ENCODE results near the gene KCNMA1. TPM values are rescaled to one million over a fixed set of nuclear protein-coding genes. Genes with fewer than 3 reads are reported as not detected.

Gene KCNMA1
- total RNA-seq, 1 experiment from 2014 or later: 0.49 TPM

GRCh38 chr10:77629775-77630506 lies 7.7 kb downstream of the KCNMA1 start:
- H4K20me1 ChIP-seq (ENCODE audit: insufficient read depth): no peaks in the 10 kb centered on the region
- no peaks in the 10 kb centered on the region for H3K36me3 ChIP-seq (ENCODE audit: control insufficient read depth in 1 of 2, insufficient read depth in 2 of 2, low read length in 2 of 2)
- peaks cover 3 to 15% of the 10 kb centered on the region in 2 experiments; a peak in 2 of 4 replicates for H3K4me1 ChIP-seq (ENCODE audit: control insufficient read depth in 1 of 2, insufficient read depth in 2 of 2, low read length in 2 of 2)
- no peaks in the 10 kb centered on the region for H3K79me2 ChIP-seq (ENCODE audit: insufficient read depth, low read length)
- DNase-seq (ENCODE audit: low read depth, low spot score) (no peak), ATAC-seq (no peak)
- no peak overlapping the region for H3K4me3 ChIP-seq (replicated peaks in 1 of 2; ENCODE audit: low read depth in 1 of 2, low read length in 2 of 2)
- ChIA-PET POLR2A (no interaction called here), RAD21 (ENCODE audit: low non-redundant PET in 1 of 2, low total read pairs in 2 of 2, uncharacterized antibody in 2 of 2, unreplicated experiment in 2 of 2) (no interaction called here), CTCF (interaction anchor here (0.8 kb wide), 1 partner anchor 83 kb away, joined by 3 read pairs; no protein-coding TSS in a partner anchor)
- H3K9ac ChIP-seq (ENCODE audit: low read length): no peak overlapping the region
- H2AFZ ChIP-seq (ENCODE audit: low read depth, low read length, poor library complexity, severe bottlenecking): no peak overlapping the region
- H3K27me3 ChIP-seq (ENCODE audit: insufficient read depth, low read length): no peaks in the 10 kb centered on the region
- no peaks in the 10 kb centered on the region for H3K9me3 ChIP-seq (ENCODE audit: control insufficient read depth in 1 of 2, insufficient read depth in 1 of 2, low read depth in 1 of 2, low read length in 2 of 2)
- H3K27ac ChIP-seq (ENCODE audit: low read depth, low read length): no peak overlapping the region
- H3K4me2 ChIP-seq (ENCODE audit: low read length): peak overlapping the region; percentile 16
- H3K9me2 ChIP-seq (ENCODE audit: insufficient read depth): no peaks in the 10 kb centered on the region
- no peak for TF ChIP-seq SRF (IDR thresholded peaks at IDR 0.05; ENCODE audit: low read depth)
- TF ChIP-seq, protein P1, sequence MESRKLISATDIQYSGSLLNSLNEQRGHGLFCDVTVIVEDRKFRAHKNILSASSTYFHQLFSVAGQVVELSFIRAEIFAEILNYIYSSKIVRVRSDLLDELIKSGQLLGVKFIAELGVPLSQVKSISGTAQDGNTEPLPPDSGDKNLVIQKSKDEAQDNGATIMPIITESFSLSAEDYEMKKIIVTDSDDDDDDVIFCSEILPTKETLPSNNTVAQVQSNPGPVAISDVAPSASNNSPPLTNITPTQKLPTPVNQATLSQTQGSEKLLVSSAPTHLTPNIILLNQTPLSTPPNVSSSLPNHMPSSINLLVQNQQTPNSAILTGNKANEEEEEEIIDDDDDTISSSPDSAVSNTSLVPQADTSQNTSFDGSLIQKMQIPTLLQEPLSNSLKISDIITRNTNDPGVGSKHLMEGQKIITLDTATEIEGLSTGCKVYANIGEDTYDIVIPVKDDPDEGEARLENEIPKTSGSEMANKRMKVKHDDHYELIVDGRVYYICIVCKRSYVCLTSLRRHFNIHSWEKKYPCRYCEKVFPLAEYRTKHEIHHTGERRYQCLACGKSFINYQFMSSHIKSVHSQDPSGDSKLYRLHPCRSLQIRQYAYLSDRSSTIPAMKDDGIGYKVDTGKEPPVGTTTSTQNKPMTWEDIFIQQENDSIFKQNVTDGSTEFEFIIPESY (IDR thresholded peaks at IDR 0.05; ENCODE audit: extremely low read depth, insufficient replicate concordance, low read length): no peak
- TF ChIP-seq, protein P2, sequence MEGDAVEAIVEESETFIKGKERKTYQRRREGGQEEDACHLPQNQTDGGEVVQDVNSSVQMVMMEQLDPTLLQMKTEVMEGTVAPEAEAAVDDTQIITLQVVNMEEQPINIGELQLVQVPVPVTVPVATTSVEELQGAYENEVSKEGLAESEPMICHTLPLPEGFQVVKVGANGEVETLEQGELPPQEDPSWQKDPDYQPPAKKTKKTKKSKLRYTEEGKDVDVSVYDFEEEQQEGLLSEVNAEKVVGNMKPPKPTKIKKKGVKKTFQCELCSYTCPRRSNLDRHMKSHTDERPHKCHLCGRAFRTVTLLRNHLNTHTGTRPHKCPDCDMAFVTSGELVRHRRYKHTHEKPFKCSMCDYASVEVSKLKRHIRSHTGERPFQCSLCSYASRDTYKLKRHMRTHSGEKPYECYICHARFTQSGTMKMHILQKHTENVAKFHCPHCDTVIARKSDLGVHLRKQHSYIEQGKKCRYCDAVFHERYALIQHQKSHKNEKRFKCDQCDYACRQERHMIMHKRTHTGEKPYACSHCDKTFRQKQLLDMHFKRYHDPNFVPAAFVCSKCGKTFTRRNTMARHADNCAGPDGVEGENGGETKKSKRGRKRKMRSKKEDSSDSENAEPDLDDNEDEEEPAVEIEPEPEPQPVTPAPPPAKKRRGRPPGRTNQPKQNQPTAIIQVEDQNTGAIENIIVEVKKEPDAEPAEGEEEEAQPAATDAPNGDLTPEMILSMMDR (IDR thresholded peaks at IDR 0.05 in 2 of 3, conservative IDR thresholded peaks at IDR 0.05 in 1 of 3; ENCODE audit: borderline replicate concordance in 1 of 3, insufficient read depth in 1 of 3, low read depth in 2 of 3, low read length in 2 of 3): no peak
- TF ChIP-seq EZH2 (IDR thresholded peaks at IDR 0.05): no peak
- no peak for TF ChIP-seq MAX (IDR thresholded peaks at IDR 0.05)
- TF ChIP-seq, protein P3, sequence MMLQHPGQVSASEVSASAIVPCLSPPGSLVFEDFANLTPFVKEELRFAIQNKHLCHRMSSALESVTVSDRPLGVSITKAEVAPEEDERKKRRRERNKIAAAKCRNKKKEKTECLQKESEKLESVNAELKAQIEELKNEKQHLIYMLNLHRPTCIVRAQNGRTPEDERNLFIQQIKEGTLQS (IDR thresholded peaks at IDR 0.05): no peak
- TF ChIP-seq JUND (IDR thresholded peaks at IDR 0.05): no peak
- no peak for TF ChIP-seq RAD21 (IDR thresholded peaks at IDR 0.05; ENCODE audit: low read depth)
- TF ChIP-seq ZNF274 (IDR thresholded peaks at IDR 0.05; ENCODE audit: low read depth, low read length): no peak
- no peak for TF ChIP-seq EZH2phosphoT487 (IDR thresholded peaks at IDR 0.05; ENCODE audit: borderline replicate concordance)
- TF ChIP-seq CBX3 (IDR thresholded peaks at IDR 0.05; ENCODE audit: low read depth): no peak
- no peak for TF ChIP-seq EGR1 (IDR thresholded peaks at IDR 0.05; ENCODE audit: low read depth)
- TF ChIP-seq FOSL1 (IDR thresholded peaks at IDR 0.05; ENCODE audit: low read depth): no peak
- no peak for TF ChIP-seq ZFX (IDR thresholded peaks at IDR 0.05)
- no peak for TF ChIP-seq POLR2A (IDR thresholded peaks at IDR 0.05; ENCODE audit: borderline replicate concordance, extremely low read depth, insufficient read depth, insufficient read length)
- TF ChIP-seq TCF7L2 (IDR thresholded peaks at IDR 0.05; ENCODE audit: borderline replicate concordance, extremely low read depth, insufficient read depth, insufficient read length): no peak
- no peak for TF ChIP-seq POLR2AphosphoS5 (IDR thresholded peaks at IDR 0.05; ENCODE audit: low read depth, low read length)
- TF ChIP-seq SIN3A (IDR thresholded peaks at IDR 0.05; ENCODE audit: low read depth): no peak
- intact Hi-C loops (cut with micrococcal nuclease): no loop called here
- BruUV-seq (replicated peaks): no TSS peak

Data from HCT116 (cell line).